Heart left ventricle (tissue), 13 donors: ENCODE measurements around the gene ZFAND6.

Experiments
- POLR2A ChIP-seq, 2 donors: fragments of 450-650 bp; IDR thresholded peaks; one replicate each; pipeline ENCODE4 v1.6.1; 2017; ENCODE audit warnings: antibody characterized with exemption in 2 of 2, mild to moderate bottlenecking in 2 of 2, moderate library complexity in 2 of 2
- TF ChIP-seq, protein P1 (sequence below), 12 donors: fragments of 200-600 bp; sonication (generic) in 4 of 12; IDR thresholded peaks; one replicate each; pipeline versions ENCODE4 v1.5.0 to v1.8.0; 2018 to 2022; ENCODE audit warnings: antibody characterized with exemption in 12 of 12, mild to moderate bottlenecking in 5 of 12
- donor health status: ischemic (EF 13 %, LVEDD 7.1; RV severe dilation, severe dysfunction).
- donor health status: DM: no; HTN: yes; CAD: no.
- donor health status: DM: no; HTN: no; CAD: no.
- donor health status: ischemic (EF 25% LVEDD 6.9; RV normal size, moderate dysfunction).
- donor health status: ischemic (EF 25% LVEDD 5.7; RV mildly dilated, moderate dysfunction).
- donor health status: ischemic (EF 35%, LVEDD 5.7; RV mildly dilated, moderate dysfunction).
- donor health status: nonischemic (EF 11% LVEDD 7.7; RV severe dilation, severe dysfunction).
- donor health status: DM: yes; HTN: yes; CAD: no.
- donor health status: PGD.
- donor health status: ischemic (EF 29% LVEDD 5.4; RV normal size, mild dysfunction).
- donor health status: nonischemic (EF 23%, LVEDD 6.1; RV moderate dilation, normal function).

- TF ChIP-seq, protein P1, sequence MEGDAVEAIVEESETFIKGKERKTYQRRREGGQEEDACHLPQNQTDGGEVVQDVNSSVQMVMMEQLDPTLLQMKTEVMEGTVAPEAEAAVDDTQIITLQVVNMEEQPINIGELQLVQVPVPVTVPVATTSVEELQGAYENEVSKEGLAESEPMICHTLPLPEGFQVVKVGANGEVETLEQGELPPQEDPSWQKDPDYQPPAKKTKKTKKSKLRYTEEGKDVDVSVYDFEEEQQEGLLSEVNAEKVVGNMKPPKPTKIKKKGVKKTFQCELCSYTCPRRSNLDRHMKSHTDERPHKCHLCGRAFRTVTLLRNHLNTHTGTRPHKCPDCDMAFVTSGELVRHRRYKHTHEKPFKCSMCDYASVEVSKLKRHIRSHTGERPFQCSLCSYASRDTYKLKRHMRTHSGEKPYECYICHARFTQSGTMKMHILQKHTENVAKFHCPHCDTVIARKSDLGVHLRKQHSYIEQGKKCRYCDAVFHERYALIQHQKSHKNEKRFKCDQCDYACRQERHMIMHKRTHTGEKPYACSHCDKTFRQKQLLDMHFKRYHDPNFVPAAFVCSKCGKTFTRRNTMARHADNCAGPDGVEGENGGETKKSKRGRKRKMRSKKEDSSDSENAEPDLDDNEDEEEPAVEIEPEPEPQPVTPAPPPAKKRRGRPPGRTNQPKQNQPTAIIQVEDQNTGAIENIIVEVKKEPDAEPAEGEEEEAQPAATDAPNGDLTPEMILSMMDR (IDR thresholded peaks at IDR 0.05), result no peak
- TF ChIP-seq POLR2A (IDR thresholded peaks at IDR 0.05), result no peak
Observed at GRCh38 chr15:80099241-80099640, 39.8 kb downstream of the ZFAND6 start.
